ENCODE results near the gene NSMCE1.
"Not testable (repeated sequence)": the region's sequence is repeated elsewhere in the genome, so short reads cannot be mapped to it uniquely, and the experiment has no call there.

The NSMCE1 gene

GRCh38 chr16:27272076-27272475 is 3.5 kb upstream of the NSMCE1 start:
- DNase-seq (no peak), ATAC-seq (no peak)

DNA sequence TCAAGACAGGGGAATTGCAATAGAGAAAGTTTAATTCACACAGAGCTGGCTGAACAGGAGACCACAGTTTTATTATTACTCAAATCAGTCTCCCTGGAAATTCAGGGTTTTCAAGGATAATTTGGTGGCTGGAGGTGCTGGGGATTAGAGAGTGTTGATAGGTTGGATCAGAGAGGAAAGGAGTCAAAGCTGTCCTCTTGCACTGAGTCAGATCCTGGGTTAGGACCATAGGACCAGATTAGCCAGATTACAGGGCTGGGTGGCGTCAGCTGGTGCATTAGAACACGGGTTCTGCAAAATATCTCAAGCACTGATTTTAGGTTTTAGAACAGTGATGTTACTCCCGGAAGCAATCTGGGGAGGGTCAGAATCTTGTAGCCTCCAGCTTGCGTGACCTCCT is 1.8 kb upstream of the NSMCE1 start:
- no peak for ATAC-seq
- DNase-seq = no peak

DNA sequence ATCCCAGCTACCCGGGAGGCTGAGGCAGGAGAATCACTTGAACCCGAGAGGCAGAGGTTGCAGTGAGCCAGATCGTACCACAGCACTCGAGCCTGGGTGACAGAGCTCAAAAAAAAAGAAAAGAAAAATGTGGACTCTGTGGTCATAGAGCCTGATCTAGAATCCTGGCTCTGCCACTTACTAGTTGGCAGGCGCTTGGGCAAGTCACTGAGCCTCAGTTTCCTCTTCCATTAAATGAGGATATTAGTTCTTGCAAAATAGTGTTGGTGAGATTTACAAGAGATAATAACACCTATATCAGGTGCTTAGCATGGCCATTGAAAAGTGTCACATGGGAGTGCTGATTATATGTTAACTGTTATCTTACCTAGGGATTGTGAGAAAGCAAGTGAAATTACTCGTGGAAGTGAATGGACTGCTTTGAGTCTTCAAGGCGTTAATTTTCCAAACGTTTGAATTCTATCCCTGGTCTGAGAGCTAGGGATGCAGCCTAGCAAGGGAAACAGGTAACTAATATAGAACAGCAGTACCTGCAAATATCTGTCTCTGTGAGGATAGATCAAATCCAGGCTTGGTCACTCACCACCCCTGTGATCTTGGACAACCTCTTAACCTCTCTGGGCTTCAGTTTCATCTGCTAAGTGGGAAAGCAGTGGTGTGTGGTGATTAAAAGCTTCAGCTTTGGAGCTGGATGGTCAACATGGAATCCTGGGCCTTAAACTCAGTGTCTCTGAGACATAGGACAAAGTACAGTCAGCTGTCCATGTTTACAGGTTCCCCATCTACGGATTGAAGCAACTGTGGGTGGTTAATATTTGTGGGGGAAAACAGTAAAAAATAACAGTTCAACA is 953 bp upstream of the NSMCE1 start:
- ATAC-seq = no peak
- DNase-seq = no peak

GRCh38 chr16:27267037-27267677 is 1.4 kb downstream of the NSMCE1 start:
- DNase-seq = no peak
- ATAC-seq = no peak

DNA sequence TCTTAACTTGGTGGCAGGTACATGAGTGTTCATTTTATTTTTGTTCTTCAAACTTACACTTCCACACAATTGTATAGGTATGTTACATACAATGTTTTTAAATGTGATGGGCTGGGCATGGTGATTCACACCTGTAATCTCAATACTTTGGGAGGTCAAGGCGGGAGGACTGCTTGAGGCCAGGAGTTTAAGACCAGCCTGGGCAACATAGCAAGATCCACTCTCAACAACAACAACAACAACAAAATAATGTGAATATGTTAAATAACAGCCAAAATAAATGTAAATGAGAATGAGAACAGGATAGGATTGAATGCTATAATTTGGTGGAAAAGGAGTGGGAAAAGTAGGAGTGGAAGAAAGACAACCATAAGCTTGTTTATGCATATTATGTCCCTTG is 2.6 kb downstream of the NSMCE1 start:
- ATAC-seq = no peak
- DNase-seq = no peak

GRCh38 chr16:27264151-27264550 is 4.4 kb downstream of the NSMCE1 start:
- DNase-seq = no peak
- no peak for ATAC-seq

- ATAC-seq, DNase-seq: not testable (repeated sequence)
Observed at GRCh38 chr16:27262904-27263423, 5.6 kb downstream of the NSMCE1 start.

- ATAC-seq = no peak
- no peak for DNase-seq
Observed at GRCh38 chr16:27259710-27260109, 8.9 kb downstream of the NSMCE1 start.

- DNase-seq (no peak), ATAC-seq (peak; percentile 34)
Observed at GRCh38 chr16:27258241-27258734, 10.3 kb downstream of the NSMCE1 start.

GRCh38 chr16:27257271-27257670 is 11.3 kb downstream of the NSMCE1 start:
- ATAC-seq = no peak
- DNase-seq = no peak

- ATAC-seq (no peak), DNase-seq (no peak)
Observed at GRCh38 chr16:27256861-27257260, 11.7 kb downstream of the NSMCE1 start.

- peak; percentile 68 for ATAC-seq
- peak; percentile 25 for DNase-seq
Observed at GRCh38 chr16:27254262-27254811, 14.2 kb downstream of the NSMCE1 start.

DNA sequence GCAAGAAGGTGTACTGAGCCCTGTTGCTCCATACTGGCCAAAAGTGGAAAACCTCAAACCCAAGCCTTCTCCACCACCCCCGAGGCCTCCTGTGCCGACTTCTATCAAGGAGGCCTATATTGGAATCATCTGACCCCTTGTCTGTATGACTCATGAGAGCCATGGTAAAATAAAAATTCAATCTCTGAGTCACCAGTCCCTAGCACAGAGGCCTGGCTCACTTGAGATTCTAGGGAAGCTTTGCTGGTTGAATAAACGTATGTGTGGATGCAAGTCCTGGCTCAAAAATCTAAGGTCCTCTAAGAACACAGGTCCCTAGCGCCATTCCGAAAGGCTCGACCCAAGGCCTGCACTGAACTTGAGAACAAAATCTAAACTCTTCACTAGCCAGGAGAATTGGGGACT is 15.0 kb downstream of the NSMCE1 start:
- ATAC-seq (peak; percentile 77), DNase-seq (peak; percentile 47)

DNA sequence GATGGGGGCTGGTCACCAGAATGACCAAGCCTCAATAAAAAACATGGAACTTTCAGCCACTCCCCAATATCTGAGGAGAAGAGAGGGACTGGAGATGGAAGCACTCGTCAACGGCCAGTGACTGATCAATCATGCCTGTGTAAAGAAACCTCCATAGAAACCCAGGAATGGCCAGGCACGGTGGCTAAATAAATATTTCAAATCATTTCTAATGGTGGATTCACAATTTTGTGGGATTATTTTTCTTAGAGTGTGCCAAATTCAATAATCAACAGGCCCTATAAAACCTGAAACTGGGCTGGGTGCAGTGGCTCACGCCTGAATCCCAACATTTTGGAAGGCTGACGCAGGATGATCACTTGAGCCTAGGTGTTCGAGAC is 16.4 kb downstream of the NSMCE1 start:
- ATAC-seq = no peak

DNA sequence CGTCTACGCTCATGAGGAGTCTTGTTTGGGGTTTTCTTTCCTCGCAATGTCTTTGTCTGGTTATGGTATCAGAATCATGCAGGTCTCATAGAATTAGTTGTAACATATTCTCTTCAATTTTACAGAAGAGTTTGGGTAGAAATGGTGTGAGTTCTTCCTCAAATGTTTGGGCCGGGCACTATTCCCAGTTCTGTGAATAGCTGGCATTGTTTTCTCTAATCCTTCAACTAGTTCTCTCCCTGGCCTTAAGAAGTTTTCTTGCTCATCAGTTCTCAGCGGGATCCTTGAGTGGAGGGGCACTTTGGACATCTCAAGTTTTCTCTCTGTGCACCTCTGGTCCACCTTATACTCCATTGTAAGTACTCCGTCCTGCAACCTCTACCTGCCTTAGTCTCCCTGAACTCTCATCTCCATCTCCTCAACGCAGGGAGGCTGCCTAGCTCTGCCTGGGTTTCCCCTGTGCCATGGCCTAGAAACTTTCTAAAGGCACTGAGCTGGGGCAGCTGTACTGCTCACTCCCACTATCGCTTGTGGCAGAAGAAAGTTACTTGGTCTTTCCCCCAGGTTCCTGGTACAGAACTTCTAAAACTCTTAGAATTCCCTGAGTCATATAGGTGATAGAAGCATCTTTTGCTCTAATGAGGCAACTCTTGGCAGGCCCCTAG is 16.9 kb downstream of the NSMCE1 start:
- ATAC-seq (peak; percentile 50), DNase-seq (peak; percentile 50)

More for the DNA sequence above, 16.4 kb downstream of the NSMCE1 start:
- no peak for DNase-seq

DNA sequence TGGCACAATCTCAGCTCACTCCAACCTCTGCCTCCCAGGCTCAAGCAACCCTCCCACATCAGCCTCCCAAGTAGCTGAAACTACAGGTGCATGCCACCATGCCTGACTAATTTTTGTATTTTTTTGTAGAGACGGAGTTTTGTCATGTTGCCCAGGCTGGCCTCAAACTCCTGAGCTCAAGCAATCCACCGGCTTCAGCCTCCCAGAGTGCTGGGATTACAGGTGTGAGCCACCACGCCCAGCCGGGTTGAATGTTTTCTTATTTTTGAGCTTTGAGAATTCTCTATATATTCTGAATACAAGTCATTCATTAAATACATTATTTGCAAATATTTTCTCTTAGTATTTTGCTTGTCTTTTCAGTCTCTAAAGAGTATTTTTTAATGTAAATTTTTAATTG is 19.7 kb downstream of the NSMCE1 start:
- peak; percentile 3 for DNase-seq
- ATAC-seq = not testable (repeated sequence)

DNA sequence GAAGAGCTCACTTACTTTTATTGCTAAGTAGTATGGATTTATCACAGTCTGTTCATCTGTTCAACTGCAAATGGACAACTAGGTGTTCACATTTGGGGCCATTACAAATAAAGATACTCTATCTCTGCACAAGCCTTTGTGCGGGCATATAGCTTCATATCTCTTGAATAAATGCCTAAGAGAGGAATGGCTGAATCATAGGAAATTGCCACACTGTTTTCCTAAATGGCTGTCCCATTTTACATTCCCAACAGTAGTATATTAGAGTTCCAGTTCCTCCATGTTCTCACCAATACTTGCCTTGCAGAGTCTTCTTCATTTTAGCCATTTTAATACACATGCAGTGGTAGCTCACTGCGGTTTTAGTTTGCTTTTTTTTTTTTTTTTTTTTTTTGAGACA is 20.5 kb downstream of the NSMCE1 start:
- ATAC-seq (no peak), DNase-seq (no peak)

GRCh38 chr16:27247076-27247475 is 21.5 kb downstream of the NSMCE1 start:
- DNase-seq = peak; percentile 11
- ATAC-seq = not testable (repeated sequence)

- ATAC-seq (no peak), DNase-seq (peak; percentile 25)
Observed at GRCh38 chr16:27246439-27246838, 22.1 kb downstream of the NSMCE1 start.

- peak; percentile 90 for ATAC-seq
- DNase-seq = peak; percentile 64
Observed at GRCh38 chr16:27245276-27246172, 23.0 kb downstream of the NSMCE1 start.

DNA sequence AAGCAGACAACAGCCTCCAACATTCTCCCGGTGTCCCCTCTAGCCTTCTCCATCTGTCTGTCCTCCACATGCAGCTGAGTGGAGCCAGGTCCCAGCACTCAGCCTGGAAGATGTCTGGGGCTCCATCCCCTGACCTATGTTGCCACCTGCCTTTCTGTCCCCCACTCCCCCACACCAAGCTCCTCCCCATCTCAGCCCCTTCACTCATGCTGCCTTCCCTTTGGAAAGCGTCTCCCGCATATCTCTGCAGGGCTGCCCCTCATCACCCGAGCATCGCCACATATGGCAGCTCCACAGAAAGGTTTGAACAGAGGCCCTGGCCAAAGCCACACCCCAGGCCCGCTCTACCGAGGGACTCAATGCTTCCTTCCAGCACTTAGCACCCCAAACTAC is 24.2 kb downstream of the NSMCE1 start:
- ATAC-seq (no peak), DNase-seq (peak; percentile 6)

Data from stimulated activated naive CD8-positive, alpha-beta T cell treated with anti-CD3 and anti-CD28 coated beads, Interleukin-15, Interleukin-2, amounts not matched to agents 100 U/mL and 50 U/mL, for 24 hours (primary cell).